NOMO-1 treated with DMSO at 0.1 percent for 48 hours (cell line): ENCODE measurements around the gene SAMMSON.

Experiments used
- DNase-seq: peaks from one replicate; lab custom pipeline; 2025; ENCODE audit not compliant: unreplicated experiment; lab: John Stamatoyannopoulos, UW

SAMMSON gene

DNA sequence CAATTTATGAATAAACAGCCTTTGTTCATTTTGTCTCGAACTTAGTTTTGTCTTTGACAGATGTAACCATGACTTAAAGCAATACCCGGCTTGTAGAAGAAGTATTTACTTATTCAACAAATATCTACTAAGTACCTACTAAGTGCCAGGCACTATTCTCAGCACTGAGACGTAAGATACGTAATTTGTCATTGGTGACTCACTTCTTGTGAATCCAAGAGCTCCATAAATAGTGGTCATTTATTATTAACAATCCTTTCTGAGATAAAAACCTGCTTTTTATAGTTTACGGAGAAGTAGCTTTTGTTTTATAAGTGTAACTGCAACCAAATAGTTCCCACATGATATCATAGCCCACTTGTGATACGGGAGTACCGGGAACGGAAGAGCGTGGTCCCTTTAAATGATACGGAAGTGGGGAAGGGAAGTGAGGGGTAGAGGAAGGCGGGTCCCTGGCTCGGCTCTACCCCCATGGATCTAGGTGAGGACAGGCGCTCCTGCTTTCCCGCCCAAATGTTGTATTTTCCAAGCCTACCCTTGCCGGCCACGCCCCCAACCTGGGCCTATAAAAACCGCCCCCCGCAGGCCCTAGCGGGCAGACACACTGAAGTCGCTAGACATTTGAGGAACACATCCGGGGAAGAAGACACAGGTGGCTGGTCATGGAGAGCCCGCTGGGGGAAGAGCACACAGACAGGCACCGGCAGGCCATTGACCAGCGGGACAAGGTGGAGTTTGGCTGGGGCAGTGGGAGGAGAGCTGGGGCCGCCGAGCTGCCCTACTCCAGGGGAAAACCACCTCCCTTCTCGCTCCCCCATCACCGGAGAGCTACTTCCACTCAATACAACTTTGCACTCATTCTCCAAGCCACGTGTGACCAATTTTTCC lies at the start of gene SAMMSON:
SAMMSON (plus strand) TSS at position 594 of the 888 bp plus-strand sequence.
- peak; percentile 90 for DNase-seq

DNA sequence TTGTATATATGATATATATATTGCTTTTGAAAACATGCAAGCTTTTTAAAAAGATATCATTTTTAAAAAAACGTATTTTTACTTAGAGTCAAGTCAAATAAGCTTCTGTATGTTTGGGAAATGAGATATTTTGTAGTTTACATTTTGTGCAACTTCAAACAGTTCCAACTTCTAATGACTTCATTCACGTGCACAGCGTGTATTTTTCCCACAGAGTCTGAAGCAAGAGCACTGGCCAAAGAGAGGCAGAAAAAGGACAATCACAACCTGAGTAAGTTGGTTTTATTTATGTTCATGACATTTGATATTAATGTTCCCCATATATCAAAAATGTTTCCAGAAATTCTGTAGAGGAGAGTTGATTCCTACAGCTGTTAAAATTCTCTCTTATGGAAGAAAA lies 47.9 kb upstream of the SAMMSON start:
- DNase-seq, result no peak

DNA sequence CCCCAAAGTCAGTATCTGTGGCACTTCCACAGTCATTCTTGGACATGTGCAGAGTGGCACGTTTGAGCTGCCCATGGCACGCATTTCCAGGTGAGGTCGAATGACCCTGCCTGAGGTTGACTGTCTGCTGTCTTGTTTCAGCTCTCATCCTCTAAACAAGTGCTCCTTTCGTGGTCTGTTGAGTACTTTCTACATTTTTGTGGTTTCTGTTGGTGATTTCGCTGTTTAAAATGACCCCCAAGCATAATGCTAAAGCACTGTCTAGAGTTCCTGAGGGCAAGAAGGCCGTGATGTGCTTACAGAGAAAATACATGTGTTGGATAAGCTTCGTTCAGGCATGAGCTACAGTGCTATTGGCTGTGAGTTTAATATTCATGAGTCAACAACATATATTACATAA lies 40.0 kb upstream of the SAMMSON start:
- DNase-seq, result no peak

DNA sequence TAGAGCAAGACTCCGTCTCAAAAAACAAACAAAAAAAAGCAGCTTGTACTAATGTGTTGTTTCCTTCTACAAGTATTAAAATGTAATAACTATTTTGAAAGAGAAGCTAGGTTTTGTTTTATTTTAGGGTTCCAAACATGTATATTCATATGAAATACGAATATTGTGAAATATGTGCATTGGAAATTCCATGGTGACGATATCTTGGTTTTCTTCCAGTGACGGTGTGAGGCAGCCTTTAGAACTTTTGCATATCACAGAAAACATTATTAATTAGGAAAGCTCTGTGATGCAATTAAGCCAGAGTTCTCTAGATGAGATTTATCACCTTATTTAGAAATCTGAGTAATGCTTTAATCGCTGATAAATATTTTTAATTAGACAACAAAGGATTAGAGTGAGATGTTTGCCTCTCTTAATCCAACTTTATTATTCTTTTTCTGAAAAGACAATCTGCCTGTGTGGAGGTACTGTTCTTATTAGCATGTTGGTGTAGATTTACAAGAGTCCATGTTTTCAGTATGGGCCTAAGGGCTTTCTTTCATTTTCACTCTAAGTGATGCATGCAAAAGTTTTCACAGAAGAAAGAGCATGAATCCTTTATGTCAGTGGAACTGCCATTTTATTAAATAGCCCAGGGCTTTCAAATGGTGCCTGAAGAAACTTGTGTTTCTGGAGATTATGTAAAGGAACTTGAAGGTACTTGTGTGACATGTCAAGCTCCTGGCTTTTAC lies 37.7 kb upstream of the SAMMSON start:
- no peak for DNase-seq

DNA sequence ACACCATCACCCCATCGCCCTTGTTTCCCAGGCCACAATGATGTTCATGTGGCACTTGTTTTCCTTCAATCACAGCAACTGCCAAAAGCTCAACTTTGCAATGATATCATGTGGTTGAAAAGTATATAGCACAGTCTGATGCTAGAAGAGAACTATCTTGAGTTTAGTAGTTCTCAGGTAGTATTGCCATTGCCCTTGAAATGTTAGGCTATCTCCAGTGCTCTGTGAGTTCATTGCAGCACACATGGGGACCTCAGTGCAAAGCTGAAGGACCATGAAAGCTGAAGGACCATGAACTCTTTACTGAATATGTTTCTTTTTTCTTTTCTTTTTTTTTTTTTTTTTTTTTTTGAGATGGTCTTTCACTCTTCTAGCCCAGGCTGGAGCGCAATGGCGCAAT lies 35.9 kb upstream of the SAMMSON start:
- DNase-seq, result no peak

DNA sequence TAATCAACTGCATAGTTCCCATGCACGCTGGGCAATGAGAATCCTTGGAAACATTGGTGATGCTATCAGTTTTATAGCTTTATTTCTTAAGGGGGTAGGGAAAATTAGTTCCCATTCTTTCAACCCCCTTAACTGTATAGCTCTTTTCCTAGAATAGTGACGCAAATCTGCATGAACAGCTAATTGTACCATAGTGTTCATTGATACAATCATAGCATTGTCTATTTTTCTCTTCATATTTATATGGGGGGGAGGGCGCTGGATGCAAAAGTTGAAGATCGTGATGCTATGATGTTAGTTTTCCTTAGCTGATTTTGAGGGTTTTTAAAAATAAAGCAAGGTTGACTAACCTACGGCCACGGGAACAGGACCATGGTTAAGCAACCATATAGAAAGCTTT lies 32.4 kb upstream of the SAMMSON start:
- DNase-seq, result no peak

DNA sequence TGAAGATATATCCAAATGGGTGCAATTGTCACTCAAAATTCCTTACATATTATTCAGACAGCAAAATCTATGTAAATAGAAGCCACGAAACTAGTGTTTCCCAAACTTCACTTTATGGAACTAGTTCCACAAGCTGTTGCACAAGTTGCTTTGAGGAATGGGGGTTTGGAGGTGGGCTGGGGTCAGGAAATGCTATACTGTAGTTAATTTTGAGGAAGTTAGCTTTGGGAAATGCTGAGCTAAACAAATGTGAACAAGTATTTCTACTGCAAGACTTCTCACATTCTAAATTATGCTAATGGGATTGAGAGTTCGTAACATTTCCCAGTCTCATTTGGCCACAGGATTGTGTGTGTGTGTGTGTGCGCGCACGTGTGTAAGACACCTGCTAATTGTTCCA lies 28.7 kb upstream of the SAMMSON start:
- DNase-seq, result peak; percentile 6

DNA sequence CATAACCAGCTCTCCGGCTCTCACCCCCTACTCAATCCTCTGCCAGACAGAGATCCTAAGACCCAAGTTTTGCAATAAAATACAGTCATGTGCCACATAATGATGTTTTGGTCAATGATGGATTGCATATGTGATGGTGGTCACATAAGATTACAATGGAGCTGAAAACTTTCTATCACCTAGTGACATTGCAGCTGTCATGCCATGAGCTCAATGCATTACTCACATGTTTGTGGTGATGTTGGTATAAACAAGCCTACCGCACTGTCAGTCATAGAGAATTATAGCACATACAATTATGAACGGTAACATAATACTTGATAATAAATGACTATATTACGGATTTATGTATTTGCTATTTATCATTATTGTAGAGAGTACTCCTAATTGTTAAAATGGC lies 26.9 kb upstream of the SAMMSON start:
- DNase-seq, result no peak

DNA sequence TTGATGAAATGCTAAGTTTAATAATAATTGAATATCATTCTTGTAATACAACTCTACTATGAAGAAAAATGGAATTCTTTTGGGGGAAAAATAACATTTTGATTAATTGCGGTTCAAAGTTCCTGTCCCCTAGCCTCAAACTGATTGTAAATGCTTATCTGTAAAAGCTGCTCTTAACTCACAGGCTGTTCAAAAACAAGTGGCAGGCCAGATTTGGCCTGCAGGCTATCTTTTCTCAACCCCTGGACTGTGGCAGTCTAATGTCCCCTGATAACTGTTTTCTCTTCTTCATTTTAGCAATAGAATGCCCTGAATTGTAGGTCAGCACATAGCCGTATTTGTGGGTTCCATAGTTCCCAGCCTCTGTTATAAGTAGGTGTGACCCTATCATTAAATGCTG lies 23.5 kb upstream of the SAMMSON start:
- DNase-seq, result no peak

DNA sequence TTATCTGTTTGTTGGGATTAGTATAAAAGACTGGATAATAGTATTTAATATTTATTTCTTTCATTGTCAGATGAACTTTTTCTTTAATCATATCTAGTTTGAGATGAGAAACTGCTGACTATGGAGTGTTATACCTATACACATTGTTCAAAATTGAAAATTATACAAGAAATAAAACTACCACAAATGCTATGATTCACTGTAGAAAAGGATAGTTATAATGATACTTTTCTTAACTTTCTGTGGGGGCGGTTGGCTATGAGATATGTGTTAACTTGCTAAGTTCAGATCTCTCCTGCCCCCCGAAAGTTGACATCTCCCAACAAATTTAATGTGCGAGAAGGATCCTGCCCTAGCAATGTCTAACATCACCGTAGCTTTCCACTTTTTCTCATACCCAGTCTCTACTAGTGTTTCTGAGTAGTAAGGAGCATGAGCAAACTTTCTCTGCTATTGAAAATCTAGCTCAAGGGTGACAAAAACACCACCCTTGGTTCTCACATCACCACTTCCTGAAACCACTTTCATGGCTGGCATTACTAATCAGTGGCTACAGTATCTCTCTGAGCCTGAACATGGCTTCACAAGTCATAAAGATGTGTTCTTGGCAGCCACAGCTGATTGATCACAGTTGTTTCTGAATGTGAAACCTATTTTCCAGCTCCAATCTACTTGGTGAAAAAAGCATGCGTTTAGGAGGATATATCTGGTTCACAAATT lies 15.8 kb upstream of the SAMMSON start:
- peak; percentile 10 for DNase-seq

DNA sequence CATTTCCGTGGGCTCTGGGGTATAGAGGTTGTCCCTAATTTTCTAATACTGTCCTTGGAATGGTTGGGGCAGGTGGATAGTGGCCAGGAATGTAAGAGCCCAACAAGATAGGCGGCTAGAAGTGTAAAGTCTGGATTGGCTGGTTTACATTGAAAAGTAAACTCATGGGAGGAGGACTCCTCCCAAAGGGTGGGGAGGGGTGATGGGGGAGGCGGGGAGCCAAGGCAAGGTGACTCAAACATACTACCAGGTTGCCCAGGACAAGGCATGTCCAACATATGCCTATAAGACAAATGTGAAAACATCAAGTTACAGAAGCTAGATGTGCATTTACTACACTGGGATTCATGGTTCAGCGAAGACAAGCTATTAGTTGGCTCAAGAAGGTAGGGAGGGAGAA lies 14.3 kb upstream of the SAMMSON start:
- DNase-seq, result no peak

DNA sequence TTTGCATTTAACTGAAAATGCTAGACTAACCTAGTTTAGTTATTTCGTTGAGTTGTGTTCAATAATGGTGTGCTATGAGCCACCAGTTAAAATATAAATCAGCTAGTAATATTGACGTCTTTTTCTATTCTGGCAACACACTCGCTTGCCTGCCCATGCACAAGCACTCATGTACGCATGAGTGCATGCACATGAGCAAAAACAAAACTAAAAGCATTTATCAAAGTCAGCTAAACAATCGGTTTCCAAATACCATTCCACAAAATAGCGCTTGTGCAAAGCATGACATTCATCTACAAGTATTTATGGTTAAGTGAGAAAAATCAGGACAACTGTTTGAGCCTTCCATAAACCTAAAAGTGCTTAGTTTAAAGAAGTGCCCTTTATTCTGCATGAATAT lies 13.1 kb upstream of the SAMMSON start:
- DNase-seq, result no peak

DNA sequence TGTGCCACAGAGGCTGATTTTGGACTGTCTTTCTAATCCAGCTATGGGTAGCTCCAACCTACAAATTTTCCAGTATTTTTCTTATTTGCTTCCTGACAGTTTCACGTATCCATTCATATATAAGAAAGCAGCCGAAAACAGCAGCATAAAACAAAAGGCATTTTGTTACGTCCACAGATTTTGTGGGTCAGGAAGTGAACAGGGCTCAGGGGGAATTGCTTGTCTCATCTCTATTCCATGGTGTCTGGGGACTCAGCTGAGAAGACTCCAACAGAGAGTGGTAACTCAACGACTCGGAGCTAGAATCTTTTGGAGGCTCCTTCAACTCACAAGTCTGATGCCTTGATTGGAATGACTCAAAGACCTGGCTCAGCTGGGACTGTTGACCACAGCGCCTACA lies 11.7 kb upstream of the SAMMSON start:
- no peak for DNase-seq

DNA sequence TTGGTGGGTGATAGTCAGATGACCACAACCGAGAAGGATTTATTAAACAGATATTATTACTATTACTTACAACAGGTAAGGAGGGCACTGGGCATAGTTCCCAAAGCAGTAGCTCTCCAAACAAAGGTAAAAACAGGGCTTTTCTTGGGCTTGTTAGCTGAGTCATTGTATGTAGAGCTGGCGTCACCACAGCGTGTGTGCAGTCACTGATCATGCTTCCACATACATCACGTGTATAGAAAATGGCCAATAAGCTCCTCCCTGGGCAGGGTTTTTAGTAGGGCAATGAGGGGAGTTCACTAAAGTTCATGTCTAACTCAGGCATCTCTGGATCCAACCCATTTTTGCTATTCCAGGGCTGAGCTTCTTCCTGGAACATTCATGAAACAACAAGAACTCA lies 5.8 kb upstream of the SAMMSON start:
- DNase-seq, result no peak

DNA sequence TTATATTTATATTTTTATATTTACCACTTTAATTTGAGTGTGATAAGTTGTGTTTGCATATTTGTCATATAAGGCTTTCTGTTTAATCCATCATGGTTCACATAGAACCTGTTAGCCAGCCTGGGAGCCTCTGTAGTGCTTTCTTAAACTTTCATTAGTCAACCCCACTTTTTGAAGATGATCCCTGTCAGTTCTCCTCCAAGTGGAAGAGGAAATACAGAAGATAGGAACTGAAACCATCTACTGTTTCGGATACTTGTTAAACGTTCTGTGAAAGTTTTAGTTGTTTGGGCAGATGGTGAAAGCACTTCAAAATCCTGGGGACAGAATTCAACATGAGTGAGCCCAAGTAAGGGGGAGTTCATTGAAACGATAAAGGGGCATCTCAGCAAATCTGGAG lies 4.6 kb upstream of the SAMMSON start:
- DNase-seq, result peak; percentile 74

DNA sequence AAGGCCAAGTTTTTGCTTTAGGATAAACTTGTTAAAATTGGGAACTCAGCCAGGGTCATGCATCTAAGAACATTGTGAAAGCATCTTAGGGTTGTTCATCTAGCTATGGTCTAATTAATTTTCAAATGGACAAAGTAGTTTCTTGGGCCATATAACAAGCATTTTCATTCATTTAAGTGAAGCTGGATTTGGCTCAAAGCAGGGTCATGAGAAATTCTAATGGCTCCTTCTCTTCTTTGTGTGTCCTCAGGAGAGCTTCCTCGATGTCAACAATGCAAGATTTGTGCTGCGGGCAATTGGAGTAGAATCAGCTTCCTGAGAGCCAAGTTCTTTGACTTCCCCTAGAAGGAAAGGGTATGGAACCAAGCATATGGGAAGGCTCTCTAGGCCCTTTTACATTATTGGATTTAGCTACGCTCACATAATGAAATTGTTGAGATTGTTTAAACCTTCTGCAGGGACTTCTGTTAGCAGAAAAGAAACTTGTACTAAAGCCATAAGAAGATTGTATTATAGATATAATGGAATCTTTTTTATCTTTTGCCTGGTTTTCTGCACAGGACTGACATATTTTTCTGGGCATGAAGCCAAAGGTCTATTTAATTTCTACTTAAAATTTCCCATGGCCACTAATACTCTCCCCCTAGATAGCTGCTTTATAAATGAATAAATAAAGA lies 1.8 kb upstream of the SAMMSON start:
- DNase-seq, result no peak

DNA sequence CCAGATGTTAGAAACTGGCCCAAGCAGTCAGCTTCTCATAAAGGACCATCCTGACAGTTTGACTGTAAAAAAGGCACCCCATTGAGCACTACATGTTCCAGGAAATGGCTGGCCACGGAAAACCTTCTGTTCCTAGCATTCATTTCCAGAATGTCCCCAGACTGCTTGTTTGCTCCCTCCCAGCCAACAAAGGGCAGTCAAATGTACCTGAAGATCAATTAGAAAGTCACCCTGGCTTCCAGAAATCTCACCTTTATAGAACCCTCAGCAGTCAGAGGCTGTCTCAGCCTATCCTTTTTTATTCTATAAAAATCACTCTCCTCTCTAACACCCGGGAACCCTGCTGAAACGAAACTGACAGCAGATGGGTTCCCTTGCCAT lies 784 bp upstream of the SAMMSON start:
- no peak for DNase-seq

DNA sequence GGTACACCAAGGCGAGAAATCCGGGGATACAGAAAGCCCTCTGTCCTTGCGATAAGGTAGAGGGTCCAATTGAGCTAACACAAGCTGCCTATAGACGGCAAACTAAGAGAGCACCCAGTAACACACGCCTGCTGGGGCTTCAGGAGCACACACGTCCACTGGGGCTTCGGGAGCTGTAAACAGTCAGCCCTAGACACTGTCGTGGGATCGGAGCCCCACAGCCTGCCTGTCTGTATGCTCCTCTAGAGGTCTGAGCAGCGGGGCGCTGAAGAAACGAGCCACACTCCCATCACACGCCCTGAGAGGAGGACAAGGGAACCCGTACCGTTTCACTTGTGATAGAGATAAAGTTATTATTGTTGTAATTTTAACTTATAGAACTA lies 486 bp downstream of the SAMMSON start:
- peak; percentile 49 for DNase-seq

DNA sequence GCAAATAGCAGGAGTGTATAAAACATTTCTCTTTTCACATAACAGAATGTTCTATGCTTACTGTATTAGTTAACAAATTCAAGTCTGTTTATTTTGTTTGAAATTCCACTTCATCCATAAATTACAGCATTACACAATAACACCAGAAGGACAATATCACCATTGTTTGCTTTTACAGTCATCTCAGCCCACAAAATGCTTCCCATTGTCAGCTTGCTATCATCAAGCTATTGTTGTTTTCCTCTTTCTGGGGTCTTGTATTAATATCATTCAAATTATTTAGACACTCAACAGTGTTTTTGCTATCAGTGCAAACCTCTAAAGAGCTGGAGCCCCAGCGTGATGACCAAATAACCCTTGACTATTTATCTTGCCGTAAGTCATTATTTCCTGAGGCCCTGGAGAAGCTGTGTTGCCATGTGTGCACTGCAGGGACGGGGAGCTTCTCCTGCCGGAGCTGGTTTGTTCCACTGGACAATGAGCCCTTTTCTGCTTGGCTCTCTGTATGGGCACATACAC lies 1.1 kb downstream of the SAMMSON start:
- no peak for DNase-seq

DNA sequence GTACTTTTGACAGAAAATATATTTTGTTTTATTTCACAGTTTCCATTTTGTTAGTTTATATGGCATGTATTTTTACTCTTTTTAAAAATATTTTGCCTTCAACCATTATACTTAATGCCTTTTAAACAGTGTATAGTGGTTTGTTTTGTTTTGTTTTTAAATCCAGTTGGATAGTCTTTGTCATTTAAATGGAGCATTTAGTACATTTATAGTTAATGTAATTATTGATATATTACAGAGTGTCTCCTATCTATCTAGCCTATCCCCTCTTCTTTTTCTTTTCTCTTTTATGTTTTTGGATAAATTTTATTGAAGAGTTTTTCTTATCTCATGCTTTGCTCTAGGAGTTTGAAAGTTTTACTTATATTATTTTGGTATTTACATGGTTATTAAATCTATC lies 3.6 kb downstream of the SAMMSON start:
- no peak for DNase-seq

DNA sequence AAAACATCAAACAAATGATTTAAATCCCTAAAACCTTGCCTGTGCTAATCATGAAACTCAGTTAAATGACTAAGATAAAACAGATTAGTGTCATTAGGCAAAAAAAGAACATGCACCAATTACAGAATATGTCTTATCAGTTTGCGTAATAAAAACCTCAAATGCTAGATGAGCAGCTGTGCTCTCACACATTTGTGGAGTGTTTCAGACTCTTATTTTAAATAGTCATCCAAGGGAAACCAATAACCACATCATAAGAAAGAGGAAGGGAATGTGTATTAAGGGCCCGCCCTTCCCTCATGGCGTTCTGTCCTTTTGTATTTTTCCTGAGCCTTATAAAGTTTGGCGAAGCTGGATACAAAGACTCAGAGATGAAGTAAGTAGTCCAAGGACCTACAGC lies 6.6 kb downstream of the SAMMSON start:
- DNase-seq, result peak; percentile 81
